Neural cell (in vitro differentiated cells): ENCODE results near the gene MCC. TPM values are rescaled to one million over a fixed set of nuclear protein-coding genes. Genes with fewer than 3 reads are reported as not detected.

Experiments
- H2AFZ ChIP-seq: fragments of 200-600, 300-800 bp; sonication (generic), shearing (Covaris generic); 2 replicates; pipeline ENCODE4 v1.6.0; 2014; ENCODE audit warnings: low read depth, mild to moderate bottlenecking, antibody characterized with exemption, low read length, moderate library complexity
- H3F3A ChIP-seq: fragments of 200-600 bp; shearing (Covaris generic); 2 replicates; pipeline ENCODE4 v1.6.1; 2016; ENCODE audit warnings: mild to moderate bottlenecking, moderate library complexity, mixed read lengths, antibody characterized with exemption, low read length; ENCODE audit not compliant: insufficient read depth, poor library complexity, severe bottlenecking
- H3K27ac ChIP-seq: fragments of 200-600, 300-800 bp; sonication (generic), shearing (Covaris generic); 2 replicates; pipeline ENCODE4 v1.5.1; 2014; ENCODE audit warnings: mild to moderate bottlenecking, low read length, moderate library complexity
- H3K27me3 ChIP-seq: fragments of 300-800, 200-600 bp; sonication (generic), shearing (Covaris generic); 2 replicates; pipeline ENCODE4 v1.6.0; 2014; ENCODE audit warnings: mild to moderate bottlenecking, low read depth, low read length, moderate library complexity; ENCODE audit not compliant: insufficient read depth
- H3K36me3 ChIP-seq: fragments of 300-800, 200-600 bp; sonication (generic), shearing (Covaris generic); 2 replicates; pipeline ENCODE4 v1.5.1; 2014; ENCODE audit warnings: mild to moderate bottlenecking, antibody characterized with exemption, low read length, moderate library complexity; ENCODE audit not compliant: insufficient read depth
- H3K4me2 ChIP-seq: fragments of 300-800, 200-600 bp; sonication (generic), shearing (Covaris generic); 2 replicates; pipeline ENCODE4 v1.6.0; 2014; ENCODE audit warnings: mild to moderate bottlenecking, low read length
- H3K4me3 ChIP-seq: fragments of 300-800, 200-600 bp; sonication (generic), shearing (Covaris generic); 2 replicates; pipeline ENCODE4 v1.5.1; 2014; ENCODE audit warnings: mild to moderate bottlenecking, low read length, moderate library complexity
- H3K79me2 ChIP-seq: fragments of 200-600 bp; shearing (Covaris generic); replicated peaks from 2 replicates; pipeline ENCODE4 v1.6.0; 2014; ENCODE audit warnings: mild to moderate bottlenecking, low read length, moderate library complexity; ENCODE audit not compliant: insufficient read depth
- H3K9ac ChIP-seq: fragments of 300-800, 200-600 bp; sonication (generic), shearing (Covaris generic); 2 replicates; pipeline ENCODE4 v1.6.1; 2016; ENCODE audit warnings: mild to moderate bottlenecking, low read length, mixed read lengths
- H3K9me2 ChIP-seq: fragments of 200-600 bp; shearing (Covaris generic); 2 replicates; pipeline ENCODE4 v1.6.1; 2016; ENCODE audit warnings: mild to moderate bottlenecking, low read length, mixed read lengths; ENCODE audit not compliant: insufficient read depth
- H3K9me3 ChIP-seq: fragments of 200-600, 300-800 bp; sonication (generic), shearing (Covaris generic); 2 replicates; pipeline ENCODE4 v1.6.1; 2016; ENCODE audit warnings: mild to moderate bottlenecking, mixed run types, low read length, moderate library complexity, mixed read lengths
- H4K20me1 ChIP-seq: fragments of 200-600 bp; shearing (Covaris generic); 2 replicates; pipeline ENCODE4 v1.6.1; 2016; ENCODE audit warnings: mild to moderate bottlenecking, mixed run types; ENCODE audit not compliant: insufficient read depth
- EP300 ChIP-seq: fragments of 450-650 bp; conservative IDR thresholded peaks from 2 replicates; pipeline ENCODE4 v1.6.1; 2014; ENCODE audit warnings: antibody characterized with exemption, mild to moderate bottlenecking, moderate library complexity; ENCODE audit not compliant: poor library complexity, severe bottlenecking
- EZH2 ChIP-seq: fragments of 200-600, 300-800 bp; shearing (Covaris generic), sonication (generic); IDR thresholded peaks from 2 replicates; pipeline ENCODE4 v1.6.1; 2014; ENCODE audit warnings: antibody characterized with exemption, low read length, borderline replicate concordance, mild to moderate bottlenecking; ENCODE audit not compliant: insufficient read depth, poor library complexity, severe bottlenecking
- MXI1 ChIP-seq: fragments of 450-650 bp; conservative IDR thresholded peaks from 2 replicates; pipeline ENCODE4 v1.6.1; 2014; ENCODE audit warnings: antibody characterized with exemption, mild to moderate bottlenecking; ENCODE audit not compliant: poor library complexity, severe bottlenecking
- POLR2AphosphoS5 ChIP-seq: IDR thresholded peaks from 2 replicates; pipeline ENCODE4 v1.6.1; 2012
- RAD21 ChIP-seq: fragments of 450-650 bp; conservative IDR thresholded peaks from 2 replicates; pipeline ENCODE4 v1.6.1; 2014; ENCODE audit warnings: antibody characterized with exemption, mild to moderate bottlenecking, moderate library complexity
- SMC3 ChIP-seq: fragments of 450-650 bp; conservative IDR thresholded peaks from 2 replicates; pipeline ENCODE4 v1.6.1; 2014; ENCODE audit warnings: antibody characterized with exemption, mild to moderate bottlenecking, moderate library complexity; ENCODE audit not compliant: poor library complexity
- TAF1 ChIP-seq: IDR thresholded peaks from 2 replicates; pipeline ENCODE4 v1.6.1; 2012; ENCODE audit warnings: low read depth
- polyA plus RNA-seq: library from polyadenylated mRNA; depleted of rRNA; stranded (reverse); fragments of >200 nt; gene quantifications from 2 replicates; pipeline ENCODE4 v1.2.3, GENCODE V29; 2014
- TF ChIP-seq, protein P1 (sequence below): fragments of 450-650 bp; IDR thresholded peaks from 2 replicates; pipeline ENCODE4 v1.5.1; 2014; ENCODE audit warnings: antibody characterized with exemption, mild to moderate bottlenecking, moderate library complexity; ENCODE audit not compliant: poor library complexity, severe bottlenecking
- TF ChIP-seq, protein P2 (sequence below): IDR thresholded peaks from 2 replicates; pipeline ENCODE4 v1.6.1; 2012; ENCODE audit warnings: borderline replicate concordance

Gene MCC
- polyA plus RNA-seq, 1 donor from 2014 or later = 2.2 TPM

DNA sequence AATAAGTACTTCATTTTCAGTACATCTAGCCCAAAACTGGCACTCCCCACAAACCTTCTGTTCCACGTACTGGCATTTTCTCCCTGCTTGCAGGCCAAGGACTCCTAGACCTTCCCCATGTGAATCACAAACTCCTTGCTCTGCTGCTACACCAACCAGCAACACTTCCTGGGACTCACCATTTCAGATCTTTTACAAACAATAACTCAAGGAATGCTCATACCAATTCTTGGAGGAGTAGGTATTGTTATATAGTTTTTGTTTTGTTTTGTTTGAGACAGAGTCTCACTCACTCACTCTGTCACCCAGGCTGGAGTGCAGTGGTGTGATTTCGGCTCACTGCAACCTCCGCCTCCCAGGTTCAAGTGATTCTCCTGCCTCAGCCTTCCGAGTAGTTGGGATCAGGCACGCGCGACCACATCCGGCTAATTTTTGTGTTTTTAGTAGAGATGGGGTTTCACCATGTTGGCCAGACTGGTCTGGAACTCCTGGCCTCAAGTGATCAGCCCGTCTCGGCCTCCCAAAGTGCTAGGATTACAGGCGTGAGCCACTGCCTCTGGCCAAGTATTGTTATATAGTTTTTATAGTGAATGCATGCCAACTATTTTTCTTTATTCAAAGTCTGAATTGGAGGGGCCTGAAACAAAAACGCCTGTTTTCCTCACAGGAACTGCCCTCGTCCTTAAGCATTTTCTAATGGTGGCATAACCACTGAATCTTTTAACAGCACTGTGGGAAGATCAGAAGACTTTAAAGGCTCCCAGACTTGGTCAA lies 264.2 kb downstream of the MCC start:
- H3K27me3 ChIP-seq = no peaks in the 10 kb centered on the region
- no peaks in the 10 kb centered on the region for H3K79me2 ChIP-seq
- H3K36me3 ChIP-seq = no peaks in the 10 kb centered on the region
- TF ChIP-seq RAD21 (no peak), EZH2 (no peak), TAF1 (no peak), POLR2AphosphoS5 (no peak), SMC3 (no peak), EP300 (no peak), MXI1 (no peak)
- TF ChIP-seq, protein P1, sequence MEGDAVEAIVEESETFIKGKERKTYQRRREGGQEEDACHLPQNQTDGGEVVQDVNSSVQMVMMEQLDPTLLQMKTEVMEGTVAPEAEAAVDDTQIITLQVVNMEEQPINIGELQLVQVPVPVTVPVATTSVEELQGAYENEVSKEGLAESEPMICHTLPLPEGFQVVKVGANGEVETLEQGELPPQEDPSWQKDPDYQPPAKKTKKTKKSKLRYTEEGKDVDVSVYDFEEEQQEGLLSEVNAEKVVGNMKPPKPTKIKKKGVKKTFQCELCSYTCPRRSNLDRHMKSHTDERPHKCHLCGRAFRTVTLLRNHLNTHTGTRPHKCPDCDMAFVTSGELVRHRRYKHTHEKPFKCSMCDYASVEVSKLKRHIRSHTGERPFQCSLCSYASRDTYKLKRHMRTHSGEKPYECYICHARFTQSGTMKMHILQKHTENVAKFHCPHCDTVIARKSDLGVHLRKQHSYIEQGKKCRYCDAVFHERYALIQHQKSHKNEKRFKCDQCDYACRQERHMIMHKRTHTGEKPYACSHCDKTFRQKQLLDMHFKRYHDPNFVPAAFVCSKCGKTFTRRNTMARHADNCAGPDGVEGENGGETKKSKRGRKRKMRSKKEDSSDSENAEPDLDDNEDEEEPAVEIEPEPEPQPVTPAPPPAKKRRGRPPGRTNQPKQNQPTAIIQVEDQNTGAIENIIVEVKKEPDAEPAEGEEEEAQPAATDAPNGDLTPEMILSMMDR = no peak
- TF ChIP-seq, protein P2, sequence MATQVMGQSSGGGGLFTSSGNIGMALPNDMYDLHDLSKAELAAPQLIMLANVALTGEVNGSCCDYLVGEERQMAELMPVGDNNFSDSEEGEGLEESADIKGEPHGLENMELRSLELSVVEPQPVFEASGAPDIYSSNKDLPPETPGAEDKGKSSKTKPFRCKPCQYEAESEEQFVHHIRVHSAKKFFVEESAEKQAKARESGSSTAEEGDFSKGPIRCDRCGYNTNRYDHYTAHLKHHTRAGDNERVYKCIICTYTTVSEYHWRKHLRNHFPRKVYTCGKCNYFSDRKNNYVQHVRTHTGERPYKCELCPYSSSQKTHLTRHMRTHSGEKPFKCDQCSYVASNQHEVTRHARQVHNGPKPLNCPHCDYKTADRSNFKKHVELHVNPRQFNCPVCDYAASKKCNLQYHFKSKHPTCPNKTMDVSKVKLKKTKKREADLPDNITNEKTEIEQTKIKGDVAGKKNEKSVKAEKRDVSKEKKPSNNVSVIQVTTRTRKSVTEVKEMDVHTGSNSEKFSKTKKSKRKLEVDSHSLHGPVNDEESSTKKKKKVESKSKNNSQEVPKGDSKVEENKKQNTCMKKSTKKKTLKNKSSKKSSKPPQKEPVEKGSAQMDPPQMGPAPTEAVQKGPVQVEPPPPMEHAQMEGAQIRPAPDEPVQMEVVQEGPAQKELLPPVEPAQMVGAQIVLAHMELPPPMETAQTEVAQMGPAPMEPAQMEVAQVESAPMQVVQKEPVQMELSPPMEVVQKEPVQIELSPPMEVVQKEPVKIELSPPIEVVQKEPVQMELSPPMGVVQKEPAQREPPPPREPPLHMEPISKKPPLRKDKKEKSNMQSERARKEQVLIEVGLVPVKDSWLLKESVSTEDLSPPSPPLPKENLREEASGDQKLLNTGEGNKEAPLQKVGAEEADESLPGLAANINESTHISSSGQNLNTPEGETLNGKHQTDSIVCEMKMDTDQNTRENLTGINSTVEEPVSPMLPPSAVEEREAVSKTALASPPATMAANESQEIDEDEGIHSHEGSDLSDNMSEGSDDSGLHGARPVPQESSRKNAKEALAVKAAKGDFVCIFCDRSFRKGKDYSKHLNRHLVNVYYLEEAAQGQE = no peak
- H3K4me2 ChIP-seq = no peak overlapping the region
- H3F3A ChIP-seq = no peaks in the 10 kb centered on the region
- no peak overlapping the region for H3K9ac ChIP-seq
- no peaks in the 10 kb centered on the region for H3K9me3 ChIP-seq
- no peaks in the 10 kb centered on the region for H4K20me1 ChIP-seq
- H2AFZ ChIP-seq = no peak overlapping the region
- no peaks in the 10 kb centered on the region for H3K9me2 ChIP-seq
- H3K27ac ChIP-seq = no peak overlapping the region
- no peak overlapping the region for H3K4me3 ChIP-seq

DNA sequence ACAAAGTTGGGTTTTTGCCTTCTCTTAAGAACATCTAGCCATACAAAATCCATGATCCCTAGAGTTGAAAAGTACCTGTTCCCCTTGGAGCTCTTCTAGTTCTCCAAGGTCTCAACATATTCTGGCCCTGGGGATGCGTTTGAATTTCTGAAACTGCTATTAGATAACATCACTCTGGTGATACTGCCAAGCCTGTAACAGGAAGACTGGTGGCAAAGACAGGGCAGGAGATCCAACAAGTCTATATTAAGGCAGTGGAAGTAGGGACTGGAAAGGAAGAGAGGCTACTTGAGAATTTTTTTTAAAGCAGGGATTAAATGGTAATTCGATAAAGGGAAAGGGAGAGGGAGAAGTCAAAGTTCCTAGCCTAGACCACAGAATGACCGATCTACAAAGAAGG lies 264.9 kb downstream of the MCC start:
- H3K4me3 ChIP-seq = no peak overlapping the region
- no peaks in the 10 kb centered on the region for H3F3A ChIP-seq
- no peaks in the 10 kb centered on the region for H3K27me3 ChIP-seq
- no peaks in the 10 kb centered on the region for H4K20me1 ChIP-seq
- no peak overlapping the region for H3K4me2 ChIP-seq
- no peaks in the 10 kb centered on the region for H3K36me3 ChIP-seq
- no peak overlapping the region for H3K27ac ChIP-seq
- no peaks in the 10 kb centered on the region for H3K79me2 ChIP-seq
- no peaks in the 10 kb centered on the region for H3K9me2 ChIP-seq
- TF ChIP-seq POLR2AphosphoS5 (no peak), EP300 (no peak), SMC3 (no peak), TAF1 (no peak), EZH2 (no peak), RAD21 (no peak), MXI1 (no peak)
- TF ChIP-seq, protein P2 = no peak
- TF ChIP-seq, protein P1 = no peak
- no peak overlapping the region for H2AFZ ChIP-seq
- no peak overlapping the region for H3K9ac ChIP-seq
- no peaks in the 10 kb centered on the region for H3K9me3 ChIP-seq
